Fibroblast of peridontal ligament (primary cell): Measurements from ENCODE around the gene SASH1.
"Not testable (repeated sequence)": the region's sequence is repeated elsewhere in the genome, so short reads cannot be mapped to it uniquely, and the experiment has no call there.

Experiments
- DNase-seq: peaks from one replicate; pipeline ENCODE4 v3.0.0-alpha.2; 2010; ENCODE audit errors: extremely low read depth

SASH1 gene

DNA sequence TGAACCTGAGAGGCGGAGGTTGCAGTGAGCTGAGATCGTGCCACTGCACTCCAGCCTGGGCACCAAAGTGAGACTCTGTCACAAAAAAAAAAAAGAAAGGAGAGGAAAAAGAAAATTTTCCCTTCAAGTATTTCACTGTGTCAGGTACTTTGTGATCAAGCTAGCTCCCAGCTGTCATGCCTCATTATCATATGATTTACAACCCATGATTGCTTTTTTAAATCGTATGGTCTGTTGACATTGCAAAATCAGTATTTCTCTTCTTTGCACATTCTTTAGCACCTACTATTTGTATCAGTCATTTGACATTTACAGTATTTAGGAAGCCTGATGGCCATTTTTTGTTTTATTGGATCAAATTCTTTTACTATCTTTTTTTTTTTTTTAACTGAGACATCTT lies 22.4 kb downstream of the SASH1 start:
- DNase-seq: no peak

DNA sequence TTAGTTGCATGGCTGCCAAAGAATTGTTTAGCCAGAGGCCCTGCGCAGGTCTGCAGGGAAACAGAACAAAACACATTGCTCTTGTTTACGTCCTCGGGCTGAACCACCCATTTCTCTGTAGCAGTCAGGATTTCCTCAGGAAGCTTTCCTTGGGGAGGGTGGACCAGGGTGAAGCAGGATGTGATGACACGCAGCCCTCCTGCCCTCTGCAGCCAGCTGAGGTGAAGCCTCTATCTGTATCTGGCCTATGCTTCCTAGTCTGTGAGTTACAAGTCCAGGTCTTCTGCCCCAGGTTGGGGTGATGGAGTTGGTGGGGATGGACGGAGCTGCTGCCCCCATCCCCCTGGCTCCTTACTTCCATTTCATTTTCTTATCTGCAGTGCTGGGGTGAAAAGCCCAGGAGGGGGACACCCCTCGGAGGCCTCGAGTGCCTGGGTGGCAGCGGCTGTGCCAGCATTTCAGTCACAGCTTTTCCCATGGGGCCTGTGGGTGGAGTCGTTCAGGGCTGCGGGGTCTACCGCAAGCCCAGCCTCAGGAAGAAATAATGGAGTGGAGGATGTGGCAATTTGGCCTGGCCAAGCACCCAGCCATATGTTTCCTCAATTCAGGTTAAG lies 24.9 kb downstream of the SASH1 start:
- DNase-seq: peak; percentile 54

DNA sequence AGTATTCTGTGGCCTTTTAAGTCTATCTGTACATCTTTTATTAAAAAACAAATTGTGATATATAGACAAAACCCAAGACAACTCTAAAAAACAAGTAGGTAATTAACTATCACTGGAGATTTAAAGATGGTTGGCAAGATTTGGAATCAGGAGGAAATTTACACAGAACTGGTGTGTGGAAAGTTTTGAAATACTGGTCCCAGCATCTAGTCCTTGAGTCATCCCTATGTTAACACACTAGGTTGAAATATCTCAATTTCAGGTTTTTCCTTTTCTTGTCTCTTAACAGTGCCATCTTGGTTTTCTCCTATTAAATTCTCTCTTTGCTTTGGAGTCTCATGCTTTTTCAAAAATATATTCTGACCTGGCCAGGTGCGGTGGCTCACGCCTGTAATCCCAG lies 27.5 kb downstream of the SASH1 start:
- DNase-seq: no peak

DNA sequence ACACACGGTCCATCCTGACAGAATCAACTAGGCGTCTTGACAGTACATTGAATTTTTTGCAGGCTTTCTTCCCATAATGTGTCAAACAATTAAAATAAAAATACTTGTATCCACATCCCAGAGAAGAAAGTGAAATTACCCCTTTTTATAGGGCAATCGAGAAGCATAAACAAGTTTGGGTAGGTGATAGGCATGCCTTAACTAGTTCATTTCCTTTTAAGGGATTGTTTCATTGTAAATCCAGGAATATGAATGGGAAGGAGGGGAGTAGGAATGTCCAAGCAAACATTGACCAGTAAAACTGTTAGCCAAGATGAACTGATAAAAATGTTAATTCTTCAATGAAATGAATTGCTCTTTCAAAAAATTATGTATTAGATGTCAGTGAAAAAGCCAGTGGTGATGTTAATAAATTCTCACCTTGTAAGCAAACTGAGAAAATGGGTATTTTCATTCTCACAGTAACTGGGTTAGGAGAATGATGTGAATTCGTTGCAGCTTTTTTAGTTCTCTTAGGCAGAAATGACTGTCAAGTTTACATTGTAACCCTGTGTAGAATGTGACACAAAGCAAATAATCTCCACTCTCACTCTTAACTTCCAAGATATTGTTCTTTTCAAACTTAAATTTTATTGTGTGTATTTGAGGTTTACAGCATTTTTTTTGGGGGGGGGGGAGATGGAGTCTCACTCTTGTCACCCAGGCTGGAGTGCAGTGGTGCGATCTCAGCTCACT lies 31.6 kb downstream of the SASH1 start:
- DNase-seq: no peak

DNA sequence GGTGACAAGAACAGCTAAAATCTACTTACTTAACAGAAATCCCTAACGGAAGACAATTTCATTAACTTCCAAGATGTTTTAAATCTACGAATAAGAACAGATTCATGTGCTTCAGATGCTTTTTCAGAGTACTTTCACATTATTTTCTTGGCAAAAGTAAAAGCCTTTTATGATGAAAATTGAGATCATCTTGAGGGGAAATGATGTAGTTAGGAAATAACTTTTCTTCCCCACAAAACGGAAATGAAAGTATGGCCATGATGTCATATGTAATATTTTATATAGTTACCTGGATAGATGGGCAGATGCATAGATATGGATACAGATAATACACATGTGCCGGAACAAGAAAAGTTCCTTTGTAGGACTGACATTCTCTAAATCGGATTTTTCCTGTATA lies 32.8 kb downstream of the SASH1 start:
- DNase-seq: no peak

DNA sequence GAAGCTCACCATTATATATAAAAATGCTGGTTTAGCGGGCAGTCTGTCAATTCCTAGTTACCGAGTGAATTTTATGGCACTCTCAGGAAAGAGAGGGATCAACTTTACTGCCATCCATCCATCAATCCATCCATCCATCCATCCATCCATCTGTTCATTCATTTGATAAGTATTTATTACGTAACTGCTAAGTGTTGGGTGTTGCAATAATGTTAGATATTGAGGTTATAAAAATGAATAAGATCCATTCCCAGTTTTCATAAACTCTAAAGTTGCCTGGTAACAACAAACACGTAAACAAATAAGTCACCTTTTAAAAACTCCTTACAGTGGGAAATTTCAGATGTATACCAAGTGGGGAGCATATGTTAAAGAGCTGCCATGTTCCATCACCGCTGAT lies 36.8 kb downstream of the SASH1 start:
- DNase-seq: no peak

DNA sequence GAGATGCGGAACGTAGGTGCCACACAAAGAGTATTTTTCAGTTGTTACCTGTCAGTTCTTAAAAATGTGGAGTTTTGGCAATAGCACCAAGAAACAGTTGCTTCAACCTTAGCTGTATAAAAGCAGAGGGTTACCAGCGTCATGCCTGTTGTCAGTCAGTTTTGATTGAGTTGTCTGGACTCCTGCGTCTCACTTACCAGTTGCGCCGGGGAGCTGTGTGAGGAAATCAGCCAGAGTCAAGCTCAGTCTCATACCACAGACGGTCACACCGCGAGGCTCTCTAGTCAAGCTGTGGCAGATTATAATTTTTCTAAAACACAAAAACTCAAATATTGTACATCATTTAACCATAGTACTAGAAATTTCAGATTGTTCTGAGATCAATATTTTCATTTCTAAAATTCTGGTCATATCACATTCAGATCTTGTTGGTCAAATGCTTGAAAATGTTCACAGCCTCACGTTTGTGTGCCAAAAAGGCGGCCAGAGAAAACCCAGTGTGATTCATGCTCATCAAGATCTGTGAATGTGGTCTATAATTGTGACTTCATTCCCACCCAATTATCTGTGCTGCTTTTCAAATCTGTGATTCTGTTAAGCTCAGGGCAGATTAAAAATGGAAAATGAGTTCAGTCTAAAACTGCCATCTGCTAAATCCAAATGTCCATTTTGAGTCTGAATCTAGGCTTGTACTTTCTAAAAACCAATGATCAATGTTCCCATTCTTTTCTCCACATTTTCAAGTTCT lies 37.5 kb downstream of the SASH1 start:
- no peak for DNase-seq

DNA sequence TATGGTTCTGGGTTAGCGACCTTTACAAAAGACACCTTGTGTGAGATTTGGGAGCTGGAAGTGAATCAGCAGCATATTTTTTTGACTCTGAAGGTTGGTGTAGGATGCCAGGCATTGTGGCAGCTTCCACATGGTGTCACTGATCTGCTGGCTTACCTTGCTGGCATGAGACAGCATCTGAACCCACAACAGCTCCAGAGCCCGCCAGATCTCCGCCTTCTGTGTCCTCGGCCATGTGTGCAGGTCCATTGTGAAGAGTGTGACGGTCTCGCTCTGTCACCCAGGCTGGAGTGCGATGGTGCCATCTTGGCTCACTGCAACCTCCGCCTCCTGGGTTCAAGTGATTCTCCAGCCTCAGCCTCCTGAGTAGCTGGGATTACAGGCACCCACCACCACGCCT lies 39.4 kb downstream of the SASH1 start:
- not testable (repeated sequence) for DNase-seq

DNA sequence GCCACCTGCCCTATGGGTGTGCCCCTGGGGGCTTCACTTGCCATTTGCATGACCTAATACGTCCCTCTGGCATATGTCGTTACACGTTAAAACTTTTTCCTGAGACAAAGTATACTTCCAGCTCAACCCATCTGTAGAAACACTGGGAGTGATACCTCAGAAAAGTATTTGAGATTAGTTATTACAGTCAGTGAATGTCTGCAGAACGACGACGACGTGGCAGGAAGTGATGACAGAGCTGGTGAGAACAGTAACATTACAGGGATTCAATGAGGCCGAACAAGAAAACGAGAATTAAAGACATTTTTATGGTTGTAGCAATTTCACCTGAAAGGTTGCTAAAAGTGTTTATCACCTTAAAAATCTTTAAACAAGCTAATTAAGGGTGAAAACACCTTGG lies 40.2 kb downstream of the SASH1 start:
- no peak for DNase-seq

DNA sequence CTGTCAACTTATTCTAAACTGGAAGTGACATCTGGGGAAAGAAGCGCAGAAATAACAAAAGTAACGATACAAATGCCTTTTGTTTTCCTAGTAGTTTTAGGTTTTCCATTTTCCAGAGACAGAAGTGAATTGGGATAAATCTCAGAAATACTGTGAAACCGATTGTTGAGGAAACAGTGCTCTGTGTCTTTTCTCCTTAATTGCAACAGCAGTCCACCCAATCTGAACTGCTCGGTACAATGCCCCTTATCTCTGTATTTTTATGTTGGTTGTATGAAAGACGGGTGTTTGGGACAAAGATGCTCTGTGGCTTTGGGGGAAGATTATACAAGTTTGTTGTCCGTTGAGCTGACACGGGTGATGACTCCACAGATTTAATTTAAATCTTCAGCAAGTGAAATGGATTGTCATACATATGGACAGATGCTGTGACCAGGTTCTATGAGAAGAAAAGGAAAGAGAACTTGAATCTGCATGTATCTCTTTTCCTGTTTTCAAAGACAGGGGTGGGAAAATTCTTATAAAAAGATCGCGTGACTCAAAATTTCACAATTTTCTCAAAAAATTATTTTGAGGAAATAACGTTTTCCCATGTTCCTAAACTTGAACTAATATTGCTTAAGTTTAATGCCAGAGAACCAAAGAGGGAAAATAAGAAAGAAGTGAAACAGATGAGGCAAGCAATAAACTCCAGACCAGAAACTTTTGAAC lies 41.2 kb downstream of the SASH1 start:
- DNase-seq: no peak

DNA sequence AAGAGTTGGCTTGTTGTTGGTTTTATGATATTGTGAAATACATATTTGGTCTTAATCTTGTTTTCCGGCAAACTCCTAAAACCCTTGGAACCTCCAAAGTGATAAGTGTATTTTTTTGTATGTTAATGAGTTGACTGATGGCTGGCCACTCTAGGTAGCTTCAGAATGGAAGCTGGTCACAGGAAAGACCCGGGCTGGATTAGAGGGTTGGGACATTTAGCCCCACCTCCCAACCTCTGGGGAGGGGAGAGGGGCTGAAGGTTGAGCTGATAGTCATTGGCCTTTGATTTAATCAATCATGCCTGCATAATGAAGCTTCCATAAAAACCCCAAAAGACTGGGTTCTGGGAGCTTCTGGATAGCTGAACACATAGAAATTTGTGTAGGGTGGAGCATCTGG lies 42.7 kb downstream of the SASH1 start:
- no peak for DNase-seq

DNA sequence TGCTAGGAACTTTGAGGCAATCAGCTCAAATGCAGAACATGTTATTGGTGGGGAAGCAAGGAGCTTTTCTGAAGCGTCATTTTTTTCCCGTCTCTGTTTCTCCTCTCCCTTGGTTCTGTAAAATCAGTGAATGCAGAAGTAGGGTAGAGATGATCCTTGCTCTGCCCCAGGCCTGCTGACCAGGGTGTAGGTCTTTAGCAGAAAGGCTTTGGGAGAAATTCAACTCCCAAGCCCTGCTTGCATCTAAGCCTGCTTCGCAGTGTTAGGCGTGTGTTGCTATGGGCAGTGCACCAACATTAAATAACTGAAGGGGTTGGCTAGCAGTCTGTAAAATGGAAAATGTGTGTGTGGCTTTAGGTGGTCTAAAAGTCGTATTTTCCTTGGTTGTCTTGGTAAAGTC lies 45.9 kb downstream of the SASH1 start:
- DNase-seq: no peak

DNA sequence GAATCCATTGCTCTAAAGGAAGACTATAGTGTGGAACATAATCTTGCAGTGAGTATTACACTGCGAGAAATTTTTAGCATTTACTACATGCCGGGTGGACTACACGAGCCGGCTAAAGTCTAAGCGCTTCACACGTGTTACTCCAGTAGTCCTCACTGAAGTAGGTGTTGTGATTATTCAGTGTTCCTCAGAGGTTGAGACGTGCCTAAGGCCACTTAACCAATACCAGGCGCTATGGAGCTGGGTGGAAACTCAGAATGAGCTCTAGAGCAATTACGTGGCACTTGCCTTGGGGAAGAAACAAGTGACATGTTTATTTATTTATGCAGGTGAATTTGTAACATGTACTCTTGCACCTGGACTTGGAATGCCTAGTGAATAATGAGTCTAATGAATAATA lies 46.4 kb downstream of the SASH1 start:
- DNase-seq: no peak

DNA sequence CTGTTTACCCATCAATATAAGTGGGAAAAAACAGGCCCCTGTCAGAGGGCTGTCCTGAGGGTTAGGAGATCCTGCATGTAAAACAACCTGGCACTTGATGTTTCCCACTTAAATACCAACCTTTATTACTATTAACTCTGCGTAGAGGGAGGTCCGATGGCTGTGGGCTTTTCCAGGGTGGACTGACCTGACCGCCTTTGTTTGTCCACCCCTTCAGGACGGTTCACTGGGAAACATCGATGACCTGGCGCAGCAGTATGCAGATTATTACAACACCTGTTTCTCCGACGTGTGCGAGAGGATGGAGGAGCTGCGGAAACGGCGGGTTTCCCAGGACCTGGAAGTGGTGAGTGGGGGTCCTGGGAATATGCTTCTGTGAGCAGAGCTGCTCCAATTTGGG lies 47.3 kb downstream of the SASH1 start:
- no peak for DNase-seq

DNA sequence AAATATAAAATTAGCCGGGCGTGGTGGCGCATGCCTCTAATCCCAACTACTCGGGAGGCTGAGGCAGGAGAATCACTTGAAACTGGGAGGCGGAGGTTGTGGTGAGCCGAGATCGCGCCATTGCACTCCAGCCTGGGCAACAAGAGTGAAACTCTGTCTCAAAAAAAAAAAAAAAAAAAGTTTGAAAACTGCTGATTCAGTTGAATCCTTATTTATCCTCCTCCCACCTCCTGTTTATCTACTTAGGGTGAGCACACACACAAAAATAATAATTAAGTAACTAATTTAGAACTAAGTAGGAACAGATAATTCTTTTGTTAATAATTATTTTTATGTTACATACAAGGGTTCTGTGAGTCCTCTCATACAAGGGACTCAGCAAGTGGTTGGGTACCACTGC lies 49.5 kb downstream of the SASH1 start:
- DNase-seq: not testable (repeated sequence)

DNA sequence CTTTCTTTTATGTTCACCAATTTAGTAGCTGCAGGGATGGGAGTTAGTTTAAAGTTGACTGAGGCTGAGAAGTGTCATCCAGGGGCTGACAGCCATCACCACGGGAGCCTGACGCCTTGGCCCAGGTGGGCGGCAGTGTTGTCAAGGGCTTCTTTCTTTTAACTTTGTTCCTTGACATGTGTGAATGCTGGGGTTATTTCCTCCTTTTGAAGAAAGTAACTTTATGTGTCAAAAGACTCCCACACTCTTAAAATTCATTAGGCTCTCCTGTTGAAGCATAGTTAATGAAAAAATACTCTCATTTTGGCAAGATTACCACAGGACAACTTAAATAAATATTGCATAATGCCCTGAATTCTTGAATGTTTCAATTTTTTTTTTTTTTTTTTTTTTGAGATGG lies 50.0 kb downstream of the SASH1 start:
- no peak for DNase-seq

DNA sequence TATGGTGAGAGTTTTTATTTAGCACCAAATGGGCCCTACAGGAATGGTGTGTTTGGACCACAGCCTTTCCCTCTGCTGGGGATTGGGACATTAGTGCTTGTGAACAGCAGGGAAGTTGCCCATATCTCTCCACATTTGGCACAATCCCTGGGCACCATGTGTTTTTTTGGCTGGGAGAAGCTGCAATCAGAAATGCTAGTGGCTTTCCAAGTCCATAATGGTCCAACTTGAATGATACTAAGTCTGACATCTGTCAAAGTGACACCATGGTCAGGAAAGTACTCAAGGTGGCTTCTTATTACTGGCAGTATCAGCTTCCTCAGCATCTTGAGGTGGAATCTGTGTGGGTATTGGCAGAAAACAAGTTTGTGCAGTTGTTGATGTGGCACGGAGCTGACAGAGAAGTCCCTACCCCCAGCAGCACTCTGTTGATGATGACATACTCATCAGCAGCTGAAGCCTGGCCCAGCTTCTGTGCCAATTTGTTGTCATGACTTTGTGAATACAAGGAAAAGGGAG lies 53.0 kb downstream of the SASH1 start:
- peak; percentile 54 for DNase-seq

DNA sequence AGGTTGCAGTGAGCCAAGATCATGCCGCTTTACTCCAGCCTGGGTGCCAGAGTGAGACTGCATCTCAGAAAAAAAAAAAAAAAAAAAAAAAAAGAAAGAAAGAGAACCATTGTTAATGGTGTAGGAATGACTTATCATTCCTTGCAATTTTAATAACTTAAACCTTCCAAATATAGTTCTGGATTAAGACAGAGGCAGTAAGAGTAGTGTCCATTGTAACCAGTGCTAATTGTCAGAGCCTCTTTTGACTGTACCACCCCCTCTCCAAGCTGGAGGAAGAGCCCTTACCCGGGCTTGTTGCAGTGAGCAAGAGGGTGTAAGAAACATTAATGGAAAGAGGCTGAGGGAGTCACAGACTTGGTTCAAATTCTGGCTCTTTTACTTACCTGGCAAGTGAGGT lies 53.8 kb downstream of the SASH1 start:
- DNase-seq: no peak

DNA sequence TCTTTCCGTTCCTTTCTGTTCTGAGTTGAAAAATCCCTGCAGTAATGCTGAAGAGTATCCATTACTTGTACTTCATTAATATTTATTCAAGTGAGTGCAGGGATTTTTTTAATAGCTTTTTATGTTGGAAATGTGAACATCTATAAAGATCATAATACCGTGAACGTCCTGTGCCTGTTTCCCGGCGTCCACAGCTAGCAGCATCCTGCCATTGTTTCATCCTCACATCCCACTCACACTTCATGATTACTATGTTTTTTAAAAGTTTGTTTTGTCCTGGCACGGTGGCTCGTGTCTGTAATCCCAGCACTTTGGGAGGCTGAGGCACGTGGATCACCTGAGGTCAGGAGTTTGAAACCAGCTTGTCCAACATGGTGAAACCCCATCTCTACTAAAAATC lies 54.3 kb downstream of the SASH1 start:
- DNase-seq: no peak

DNA sequence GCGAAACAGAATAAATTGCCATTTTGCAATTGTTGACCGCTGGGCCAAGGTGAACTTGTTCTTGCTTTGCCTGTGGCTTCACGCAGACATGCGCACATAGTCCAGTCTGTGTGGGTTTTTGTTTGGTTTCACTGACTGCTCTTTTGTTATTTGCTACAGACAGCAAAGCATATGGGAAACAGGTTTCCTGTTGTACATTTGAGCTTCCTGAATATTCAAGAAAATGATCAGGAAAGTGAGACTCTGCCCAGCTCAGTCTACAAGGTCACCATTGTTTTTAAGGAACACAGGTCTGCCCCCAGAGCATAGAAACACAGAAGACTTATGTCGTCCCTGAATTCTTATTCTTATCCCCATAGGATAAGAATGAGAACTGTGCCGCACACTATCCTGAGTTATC lies 55.6 kb downstream of the SASH1 start:
- DNase-seq: no peak

DNA sequence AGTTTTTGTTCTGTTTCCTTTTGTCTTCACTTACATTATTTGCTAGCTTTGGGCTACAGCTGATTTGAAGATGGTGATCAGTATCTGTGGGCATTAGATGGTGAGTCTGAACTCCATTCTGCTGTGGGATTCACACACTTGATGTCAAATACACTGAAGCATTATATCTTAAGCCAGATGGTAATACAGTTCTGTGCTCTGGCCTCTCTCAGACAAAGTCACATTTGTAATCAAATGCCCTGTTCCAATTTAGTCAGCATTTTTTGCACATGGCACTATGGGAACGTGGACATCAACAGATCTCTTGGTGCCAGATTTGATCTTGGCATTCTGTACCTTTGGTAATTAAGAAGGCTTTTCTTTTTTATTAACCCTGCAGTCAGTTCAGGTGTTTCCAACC lies 56.0 kb downstream of the SASH1 start:
- no peak for DNase-seq

DNA sequence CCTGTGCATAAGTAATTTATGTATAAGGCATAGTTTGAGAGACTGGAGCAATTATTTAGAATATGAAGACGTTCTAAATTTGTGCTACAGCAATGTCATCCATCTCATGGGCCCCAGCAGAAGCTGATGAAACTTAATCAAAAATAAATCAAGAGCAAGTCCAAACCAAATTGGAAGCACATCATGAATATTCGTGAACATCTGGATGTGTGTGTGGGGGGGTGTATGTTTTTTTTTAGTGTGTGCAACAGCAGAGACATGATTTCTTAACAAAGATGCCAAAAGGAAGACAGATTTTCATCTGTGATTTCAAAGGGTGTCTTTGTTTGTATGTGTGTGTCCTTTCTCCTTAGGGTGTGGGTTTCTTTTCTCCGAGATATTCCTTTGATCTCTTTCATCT lies 58.9 kb downstream of the SASH1 start:
- no peak for DNase-seq
